Measurements from ENCODE around the gene TRIM32.

Gene TRIM32

GRCh38 chr9:116721944-116722343 is 34.8 kb downstream of the TRIM32 start:
- in situ Hi-C loops (cut with HindIII; ENCODE audit: low sequenced_read_pairs) = no loop called here
- no peak overlapping the region for H3K4me3 ChIP-seq (ENCODE audit: low read depth, low read length)
- DNase-seq (ENCODE audit: low read depth) = no peak
- TF ChIP-seq CTCF (IDR thresholded peaks at IDR 0.05; ENCODE audit: low read depth, low read length, missing control alignments) = no peak

- DNase-seq (ENCODE audit: low read depth) = no peak
- in situ Hi-C loops (cut with HindIII; ENCODE audit: low sequenced_read_pairs) = no loop called here
- no peak overlapping the region for H3K4me3 ChIP-seq (ENCODE audit: low read depth, low read length)
- TF ChIP-seq CTCF (IDR thresholded peaks at IDR 0.05; ENCODE audit: low read depth, low read length, missing control alignments) = no peak
Observed at GRCh38 chr9:116724123-116724522, 37.0 kb downstream of the TRIM32 start.

- TF ChIP-seq CTCF (IDR thresholded peaks at IDR 0.05; ENCODE audit: low read depth, low read length, missing control alignments) = no peak
- in situ Hi-C loops (cut with HindIII; ENCODE audit: low sequenced_read_pairs) = no loop called here
- DNase-seq (ENCODE audit: low read depth) = no peak
- no peak overlapping the region for H3K4me3 ChIP-seq (ENCODE audit: low read depth, low read length)
Observed at GRCh38 chr9:116726602-116727001, 39.5 kb downstream of the TRIM32 start.

GRCh38 chr9:116733010-116733641 is 46.0 kb downstream of the TRIM32 start:
- in situ Hi-C loops (cut with HindIII; ENCODE audit: low sequenced_read_pairs) = no loop called here
- H3K4me3 ChIP-seq (ENCODE audit: low read depth, low read length) = no peak overlapping the region
- no peak for DNase-seq (ENCODE audit: low read depth)
- no peak for TF ChIP-seq CTCF (IDR thresholded peaks at IDR 0.05; ENCODE audit: low read depth, low read length, missing control alignments)

- no peak for TF ChIP-seq CTCF (IDR thresholded peaks at IDR 0.05; ENCODE audit: low read depth, low read length, missing control alignments)
- in situ Hi-C loops (cut with HindIII; ENCODE audit: low sequenced_read_pairs) = no loop called here
- no peak overlapping the region for H3K4me3 ChIP-seq (ENCODE audit: low read depth, low read length)
- DNase-seq (ENCODE audit: low read depth) = no peak
Observed at GRCh38 chr9:116736399-116737151, 49.5 kb downstream of the TRIM32 start.

- peak; percentile 36 for DNase-seq (ENCODE audit: low read depth)
- in situ Hi-C loops (cut with HindIII; ENCODE audit: low sequenced_read_pairs) = no loop called here
- peak; percentile 95 for TF ChIP-seq CTCF (IDR thresholded peaks at IDR 0.05; ENCODE audit: low read depth, low read length, missing control alignments)
- no peak overlapping the region for H3K4me3 ChIP-seq (ENCODE audit: low read depth, low read length)
Observed at GRCh38 chr9:116737152-116737546, 50.0 kb downstream of the TRIM32 start.

Data from astrocyte of the cerebellum (primary cell).